ENCODE results near the gene APOBEC3F.

The APOBEC3F gene

GRCh38 chr22:39081016-39081415 is 40.4 kb downstream of the APOBEC3F start (continued):
- TF ChIP-seq TSHZ2 (CRISPR knock-in tag; IDR thresholded peaks at IDR 0.05) = no peak
- TF ChIP-seq POU6F1 (CRISPR knock-in tag; IDR thresholded peaks at IDR 0.05; ENCODE audit: borderline replicate concordance, low read depth) = no peak

DNA sequence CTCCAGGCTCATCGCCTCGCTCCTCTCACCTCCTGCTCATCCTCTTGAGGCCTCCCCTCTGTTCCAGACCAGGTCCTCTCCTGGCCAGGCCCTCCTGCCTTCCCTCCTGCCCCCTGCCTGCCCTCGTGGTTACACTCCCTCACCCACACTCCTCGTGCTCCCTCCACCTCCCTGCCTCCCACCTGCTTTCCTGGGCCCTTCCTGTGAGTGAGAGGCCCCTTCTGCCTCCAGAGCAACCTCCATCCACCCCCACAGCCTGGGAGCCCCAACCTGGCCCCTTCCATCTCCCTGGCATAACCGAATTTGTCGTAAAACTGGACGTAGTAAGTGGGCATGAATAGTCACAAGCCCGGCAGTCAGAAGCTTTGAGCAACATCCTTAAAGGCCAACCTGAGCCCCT is 40.9 kb downstream of the APOBEC3F start:
- TF ChIP-seq CSDC2 (CRISPR knock-in tag; IDR thresholded peaks at IDR 0.05) (no peak), ZNF8 (CRISPR knock-in tag; IDR thresholded peaks at IDR 0.05) (no peak), ZFP30 (CRISPR knock-in tag; IDR thresholded peaks at IDR 0.05) (no peak), TCF4 (CRISPR knock-in tag; IDR thresholded peaks at IDR 0.05; ENCODE audit: borderline replicate concordance) (no peak), ARNTL (CRISPR knock-in tag; IDR thresholded peaks at IDR 0.05; ENCODE audit: borderline replicate concordance, low read depth) (no peak), ISL1 (CRISPR knock-in tag; IDR thresholded peaks at IDR 0.05) (no peak), RARB (CRISPR knock-in tag; IDR thresholded peaks at IDR 0.05) (no peak), PPARA (CRISPR knock-in tag; IDR thresholded peaks at IDR 0.05; ENCODE audit: borderline replicate concordance) (no peak), OSR1 (CRISPR knock-in tag; IDR thresholded peaks at IDR 0.05) (no peak), ZNF70 (CRISPR knock-in tag; IDR thresholded peaks at IDR 0.05) (no peak), CSRNP3 (CRISPR knock-in tag; IDR thresholded peaks at IDR 0.05) (no peak), ZNF565 (CRISPR knock-in tag; conservative IDR thresholded peaks at IDR 0.05; ENCODE audit: low read depth) (no peak), BACH2 (CRISPR knock-in tag; IDR thresholded peaks at IDR 0.05; ENCODE audit: borderline replicate concordance) (no peak), TSHZ2 (CRISPR knock-in tag; IDR thresholded peaks at IDR 0.05) (no peak), ZC3H10 (CRISPR knock-in tag; IDR thresholded peaks at IDR 0.05) (no peak)
- no peak for ATAC-seq

DNA sequence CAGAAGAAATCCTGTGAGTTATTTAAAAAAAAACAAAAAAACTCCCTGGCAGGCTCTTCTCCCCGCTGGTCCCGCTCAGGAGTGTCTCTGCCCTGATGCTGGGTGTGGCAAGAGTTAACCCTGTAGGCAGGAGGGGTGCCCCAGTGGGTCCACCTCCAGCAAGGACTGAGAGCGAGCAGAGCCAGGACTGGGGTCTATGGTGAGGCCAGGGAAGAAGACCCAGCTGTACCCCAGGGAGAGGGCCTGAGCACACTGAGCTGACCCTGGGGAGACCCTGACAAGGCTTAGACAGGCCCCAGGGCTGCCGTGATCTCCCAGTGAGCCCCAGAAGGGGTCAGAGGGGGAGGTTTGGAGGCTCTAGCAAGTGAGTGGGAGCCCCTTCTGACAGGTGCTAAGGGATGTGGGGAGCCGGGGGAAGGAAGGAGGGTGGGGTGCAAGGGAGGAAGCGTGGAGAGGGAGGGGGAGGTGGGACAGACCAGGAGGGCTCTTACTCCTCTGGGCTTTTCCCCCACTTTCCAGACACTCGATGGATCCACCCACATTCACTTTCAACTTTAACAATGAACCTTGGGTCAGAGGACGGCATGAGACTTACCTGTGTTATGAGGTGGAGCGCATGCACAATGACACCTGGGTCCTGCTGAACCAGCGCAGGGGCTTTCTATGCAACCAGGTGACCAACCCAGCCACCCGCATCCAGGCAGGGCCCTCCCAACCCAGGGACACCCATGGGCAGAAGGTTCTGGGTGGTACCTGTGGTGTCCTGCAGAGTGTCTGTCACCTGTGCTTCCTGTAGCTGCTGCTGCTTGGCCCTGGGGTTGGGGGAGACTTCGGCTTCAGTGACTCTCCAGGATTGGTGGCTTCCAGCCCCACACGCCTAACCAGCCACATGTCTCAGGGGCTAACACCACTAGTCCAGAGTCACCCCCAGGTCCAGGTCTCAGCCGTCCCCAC is 42.8 kb downstream of the APOBEC3F start:
- ATAC-seq = no peak
- TF ChIP-seq SNAI2 (CRISPR knock-in tag; IDR thresholded peaks at IDR 0.05) = no peak
- TF ChIP-seq POU6F1 (CRISPR knock-in tag; IDR thresholded peaks at IDR 0.05; ENCODE audit: borderline replicate concordance, low read depth) = no peak
- no peak for TF ChIP-seq ZNF8 (CRISPR knock-in tag; IDR thresholded peaks at IDR 0.05)
- TF ChIP-seq PPARA (CRISPR knock-in tag; IDR thresholded peaks at IDR 0.05; ENCODE audit: borderline replicate concordance) = no peak
- TF ChIP-seq OSR1 (CRISPR knock-in tag; IDR thresholded peaks at IDR 0.05) = no peak
- TF ChIP-seq, protein P1, sequence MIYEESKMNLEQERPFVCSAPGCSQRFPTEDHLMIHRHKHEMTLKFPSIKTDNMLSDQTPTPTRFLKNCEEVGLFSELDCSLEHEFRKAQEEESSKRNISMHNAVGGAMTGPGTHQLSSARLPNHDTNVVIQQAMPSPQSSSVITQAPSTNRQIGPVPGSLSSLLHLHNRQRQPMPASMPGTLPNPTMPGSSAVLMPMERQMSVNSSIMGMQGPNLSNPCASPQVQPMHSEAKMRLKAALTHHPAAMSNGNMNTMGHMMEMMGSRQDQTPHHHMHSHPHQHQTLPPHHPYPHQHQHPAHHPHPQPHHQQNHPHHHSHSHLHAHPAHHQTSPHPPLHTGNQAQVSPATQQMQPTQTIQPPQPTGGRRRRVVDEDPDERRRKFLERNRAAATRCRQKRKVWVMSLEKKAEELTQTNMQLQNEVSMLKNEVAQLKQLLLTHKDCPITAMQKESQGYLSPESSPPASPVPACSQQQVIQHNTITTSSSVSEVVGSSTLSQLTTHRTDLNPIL (CRISPR knock-in tag; IDR thresholded peaks at IDR 0.05; ENCODE audit: low read depth) = no peak
- no peak for TF ChIP-seq RARB (CRISPR knock-in tag; IDR thresholded peaks at IDR 0.05)
- TF ChIP-seq CSDC2 (CRISPR knock-in tag; IDR thresholded peaks at IDR 0.05) = no peak
- no peak for TF ChIP-seq TSHZ2 (CRISPR knock-in tag; IDR thresholded peaks at IDR 0.05)
- TF ChIP-seq ESRRG (CRISPR knock-in tag; IDR thresholded peaks at IDR 0.05) = no peak

Data from SK-N-SH treated with all-trans-retinoic acid at 6 μM for 48 hours (cell line).